GM08714 (cell line): ENCODE results near the gene SLC5A4.
"Not testable (repeated sequence)": the region's sequence is repeated elsewhere in the genome, so short reads cannot be mapped to it uniquely, and the experiment has no call there.

Source experiments
- H3K4me3 ChIP-seq: fragments of 200-500 bp; sonication (Bioruptor generic); 2 replicates; pipeline ENCODE4 v1.5.1; 2014; ENCODE audit warnings: mild to moderate bottlenecking, low read length, inconsistent platforms
- ZNF274 ChIP-seq: IDR thresholded peaks from 2 replicates; pipeline ENCODE4 v1.6.1; 2012; ENCODE audit warnings: mild to moderate bottlenecking, low read depth, low read length

SLC5A4 gene

DNA sequence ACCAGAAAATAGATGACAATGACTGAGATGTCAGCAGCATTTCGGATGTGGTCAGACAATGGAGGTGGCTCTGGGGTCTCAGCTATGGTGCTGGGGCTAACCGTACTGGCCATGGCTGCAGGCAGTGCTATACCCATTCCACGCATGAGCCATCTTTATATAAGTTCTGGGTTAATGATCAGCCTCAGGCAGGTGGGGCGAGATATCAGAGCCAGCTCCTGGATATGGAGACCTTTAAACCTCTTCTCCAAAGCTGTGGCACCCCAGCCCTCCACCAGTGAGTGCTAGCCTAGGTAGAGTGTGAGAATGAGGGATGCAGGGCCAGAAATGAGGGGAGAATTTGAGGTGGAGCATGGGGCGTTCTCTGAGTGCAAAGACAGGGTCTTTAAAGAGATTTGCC, at the start of gene SLC5A4:
SLC5A4 (minus strand) TSS at position 131 of the 400 bp plus-strand sequence; CDS start at position 113, 18 bp downstream.
- TF ChIP-seq ZNF274 = no peak
- no peak within 1 kb of the TSS for H3K4me3 ChIP-seq

GRCh38 chr22:32293921-32294320, 38.8 kb upstream of the SLC5A4 start:
- H3K4me3 ChIP-seq = not testable (repeated sequence)

DNA sequence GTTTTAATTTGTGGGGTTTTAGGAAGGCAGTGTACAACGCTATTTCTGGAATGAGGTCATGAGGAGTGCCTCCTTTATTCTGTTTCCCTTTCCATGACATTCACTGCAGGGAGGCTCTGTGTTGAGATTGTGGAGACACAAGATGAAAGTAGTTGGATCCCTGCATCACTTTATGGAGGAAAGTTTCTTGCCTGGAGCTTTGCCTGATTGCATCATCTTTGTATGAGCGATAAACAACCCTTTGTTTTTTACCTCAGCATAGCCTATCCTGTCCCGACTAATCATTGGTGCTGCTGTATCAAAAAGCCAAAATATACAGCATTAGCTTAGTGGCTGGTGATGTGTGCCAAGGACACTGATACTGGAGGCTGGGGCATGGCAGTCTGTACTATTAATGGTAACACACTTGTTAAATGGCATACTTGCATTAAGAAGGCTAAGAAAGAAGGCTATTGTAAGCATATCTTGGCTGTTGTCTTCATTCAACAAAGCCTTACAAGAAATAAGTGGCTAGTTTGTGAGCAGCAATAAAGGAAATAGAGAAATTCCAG, 31.2 kb upstream of the SLC5A4 start:
- no peak overlapping the region for H3K4me3 ChIP-seq
- no peak for TF ChIP-seq ZNF274

DNA sequence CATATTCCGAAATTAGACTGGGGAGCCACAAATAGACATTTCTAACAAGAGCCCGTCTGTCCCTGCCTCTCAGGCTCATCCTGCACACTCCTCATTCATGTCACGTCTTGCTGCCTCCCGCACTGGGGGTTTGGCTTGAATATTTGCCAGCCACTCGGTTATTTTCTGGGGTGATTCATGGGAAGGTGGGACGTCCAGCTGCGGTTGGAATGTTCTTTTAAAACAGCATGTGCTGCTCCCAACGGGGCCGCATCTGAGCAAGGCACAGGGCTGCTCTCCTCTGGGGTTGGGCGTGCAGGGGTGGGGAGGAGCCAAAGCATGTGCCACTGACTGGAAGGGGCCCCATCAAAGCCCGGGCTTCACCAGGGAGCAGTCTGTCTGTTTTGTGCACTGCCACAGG, 25.9 kb upstream of the SLC5A4 start:
- no peak for TF ChIP-seq ZNF274
- H3K4me3 ChIP-seq = no peak overlapping the region

- not testable (repeated sequence) for H3K4me3 ChIP-seq
Observed at GRCh38 chr22:32275353-32275752, 20.2 kb upstream of the SLC5A4 start.

- TF ChIP-seq ZNF274 = no peak
- no peak overlapping the region for H3K4me3 ChIP-seq
Observed at GRCh38 chr22:32271389-32271788, 16.2 kb upstream of the SLC5A4 start.

- no peak overlapping the region for H3K4me3 ChIP-seq
- TF ChIP-seq ZNF274 = no peak
Observed at GRCh38 chr22:32270641-32271369, 15.7 kb upstream of the SLC5A4 start.

GRCh38 chr22:32269316-32269715, 14.2 kb upstream of the SLC5A4 start:
- TF ChIP-seq ZNF274 = no peak
- H3K4me3 ChIP-seq = no peak overlapping the region

GRCh38 chr22:32267011-32267410, 11.9 kb upstream of the SLC5A4 start:
- TF ChIP-seq ZNF274 = no peak
- H3K4me3 ChIP-seq = no peak overlapping the region

- no peak overlapping the region for H3K4me3 ChIP-seq
- TF ChIP-seq ZNF274 = no peak
Observed at GRCh38 chr22:32265882-32266767, 11.0 kb upstream of the SLC5A4 start.

GRCh38 chr22:32263678-32264077, 8.5 kb upstream of the SLC5A4 start:
- not testable (repeated sequence) for H3K4me3 ChIP-seq

- TF ChIP-seq ZNF274 = no peak
- H3K4me3 ChIP-seq = no peak overlapping the region
Observed at GRCh38 chr22:32261306-32261705, 6.2 kb upstream of the SLC5A4 start.

DNA sequence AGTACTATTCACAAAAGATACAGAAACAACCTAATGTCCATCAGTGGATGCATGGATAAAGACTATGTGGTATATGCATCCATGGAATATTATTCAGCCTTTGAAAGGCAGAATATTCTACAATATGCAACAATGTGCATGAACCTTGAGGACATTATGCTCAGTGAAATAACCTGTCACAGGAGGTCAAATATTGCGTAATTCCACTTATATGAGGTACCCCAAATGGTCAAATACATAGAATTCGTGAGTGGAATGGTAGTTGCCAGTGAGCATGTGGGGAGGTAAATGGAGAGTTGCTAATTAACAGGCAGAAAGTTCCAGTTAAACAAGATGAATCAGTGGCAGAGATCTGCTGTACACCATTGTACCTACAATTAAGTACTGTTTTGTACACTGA, 3.6 kb upstream of the SLC5A4 start:
- TF ChIP-seq ZNF274 = no peak
- H3K4me3 ChIP-seq = no peak overlapping the region

- no peak for TF ChIP-seq ZNF274
- no peak overlapping the region for H3K4me3 ChIP-seq
Observed at GRCh38 chr22:32255726-32256125, 579 bp upstream of the SLC5A4 start.

DNA sequence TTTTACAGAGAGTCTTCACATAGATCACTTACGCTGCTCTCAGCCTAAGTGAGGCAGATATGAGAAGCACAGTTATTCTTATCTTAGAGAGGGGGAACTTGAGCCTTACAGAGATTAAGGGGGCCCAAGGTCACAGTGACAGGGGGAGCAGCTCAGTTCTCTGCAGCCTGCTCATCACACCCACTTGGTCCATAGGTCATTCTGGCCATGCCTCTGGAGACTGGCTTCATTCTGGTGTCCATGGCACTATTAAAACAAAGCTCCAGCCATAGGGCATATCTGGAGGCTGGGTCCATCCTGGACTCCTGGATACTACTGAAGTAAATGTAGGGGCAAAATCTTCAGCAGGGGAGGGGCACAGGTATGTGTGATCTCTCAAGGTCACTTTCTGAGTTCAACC, 5.9 kb downstream of the SLC5A4 start:
- no peak for TF ChIP-seq ZNF274

More for the DNA sequence above, 5.9 kb downstream of the SLC5A4 start:
- H3K4me3 ChIP-seq = no peak overlapping the region
